Esophagus (tissue), 2 donors: Measurements from ENCODE around the gene C19orf67. TPM values are rescaled to one million over a fixed set of nuclear protein-coding genes. Genes with fewer than 3 reads are reported as not detected.

Experiments
- H3K27ac ChIP-seq, 2 donors: one replicate each; pipeline ENCODE4 v1.5.1; 2013; ENCODE audit warnings: low read depth in 2 of 2, mild to moderate bottlenecking in 2 of 2, inconsistent platforms in 1 of 2, low read length in 1 of 2, moderate library complexity in 1 of 2
- H3K27me3 ChIP-seq, 2 donors: one replicate each; pipeline ENCODE4 v1.6.1; 2013; ENCODE audit warnings: low read length in 2 of 2, control low read depth in 1 of 2, mild to moderate bottlenecking in 1 of 2; ENCODE audit not compliant: insufficient read depth in 2 of 2, control insufficient read depth in 1 of 2
- H3K36me3 ChIP-seq, 2 donors: one replicate each; pipeline ENCODE4 v1.6.1; 2013; ENCODE audit warnings: low read length in 1 of 2; ENCODE audit not compliant: control insufficient read depth in 2 of 2, insufficient read depth in 2 of 2
- H3K4me1 ChIP-seq, 2 donors: one replicate each; pipeline ENCODE4 v1.6.1; 2013; ENCODE audit warnings: low read length in 1 of 2; ENCODE audit not compliant: control insufficient read depth in 2 of 2, insufficient read depth in 2 of 2
- H3K4me3 ChIP-seq, 2 donors: one replicate each; pipeline ENCODE4 v1.5.1; 2013; ENCODE audit warnings: low read length in 2 of 2, mild to moderate bottlenecking in 2 of 2, low read depth in 1 of 2, moderate library complexity in 1 of 2
- H3K9me3 ChIP-seq, 2 donors: one replicate each; pipeline ENCODE4 v1.6.1; 2013; ENCODE audit warnings: mild to moderate bottlenecking in 2 of 2, low read depth in 1 of 2, low read length in 1 of 2, moderate library complexity in 1 of 2; ENCODE audit not compliant: control insufficient read depth in 2 of 2, insufficient read depth in 1 of 2
- WGBS, 2 donors: extraction: QIAGEN DNeasy Blood & Tissue Kit; methylation state at CpG; one replicate each; pipeline ENCODE4 v1.1.7; 2013; 5-methylcytosine and 5-hydroxymethylcytosine counted together
- polyA plus RNA-seq, 2 donors: library from polyadenylated mRNA; stranded (reverse); fragments of 200-250 nt; gene quantifications; one replicate each; pipeline ENCODE4 v1.2.3, GENCODE V29; 2013
- donor health status: healthy with polysubstance abuse.
- donor health status: Bipolar disorder and iron deficiency.

Gene C19orf67
- polyA plus RNA-seq, 2 donors = not detected

DNA sequence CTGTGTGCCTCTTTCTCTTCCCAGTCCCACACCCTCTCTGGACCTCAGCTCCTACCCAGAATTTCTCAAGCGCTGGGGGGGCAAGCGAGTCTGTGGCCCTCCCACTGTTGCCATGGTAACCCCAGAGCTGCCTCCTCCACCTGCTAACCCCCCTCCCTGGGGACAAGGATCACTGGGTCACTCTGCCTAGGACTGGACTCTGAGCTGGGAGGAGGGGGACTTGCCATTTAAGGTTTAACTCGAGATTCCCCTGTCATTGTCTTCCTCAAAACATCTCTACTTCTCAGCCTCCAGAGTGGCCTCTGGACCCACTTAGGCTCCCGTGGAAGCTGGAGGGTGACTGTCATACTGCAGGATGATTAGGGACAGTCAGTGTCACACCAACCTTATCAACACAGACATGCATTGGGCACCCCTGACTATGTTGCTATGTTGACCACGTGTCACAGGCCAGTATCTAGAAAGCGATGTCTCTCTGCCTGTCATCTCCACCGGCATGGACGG, 25.9 kb downstream of the C19orf67 start:
- peaks cover 0 to 11% of the 10 kb centered on the region in 2 donors for H3K4me1 ChIP-seq
- H3K4me3 ChIP-seq = no peak overlapping the region
- no peaks in the 10 kb centered on the region for H3K9me3 ChIP-seq
- no peaks in the 10 kb centered on the region for H3K36me3 ChIP-seq
- peaks cover 0 to 6% of the 10 kb centered on the region in 2 donors for H3K27me3 ChIP-seq
- 38 to 48% methylated on average over 8 of the region's 8 CpGs for WGBS, 2 donors
- H3K27ac ChIP-seq = no peak overlapping the region

DNA sequence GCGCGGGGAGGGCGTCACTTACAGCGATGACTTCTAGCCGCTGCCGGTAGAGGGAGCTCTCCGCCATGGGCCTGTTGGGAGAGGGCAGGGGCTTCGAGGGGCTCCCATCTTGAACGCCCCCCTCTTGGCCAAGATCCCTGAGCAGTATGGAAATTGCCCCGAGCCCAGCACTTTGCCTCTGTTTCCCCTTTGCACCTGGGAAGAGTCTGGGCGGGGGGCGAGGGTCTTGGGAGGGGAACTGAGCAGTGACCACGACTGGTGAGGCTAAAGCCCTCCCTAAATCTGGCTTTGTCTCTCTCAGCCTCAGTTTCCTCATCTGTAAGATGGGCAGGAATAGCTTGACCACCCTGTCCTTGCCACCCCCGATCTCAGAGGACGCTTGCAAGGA, 26.5 kb downstream of the C19orf67 start:
- H3K36me3 ChIP-seq = no peaks in the 10 kb centered on the region
- WGBS, 2 donors = 19 to 21% methylated on average over 15 of the region's 15 CpGs
- H3K27ac ChIP-seq = no peak overlapping the region
- peaks cover 0 to 11% of the 10 kb centered on the region in 2 donors for H3K4me1 ChIP-seq
- H3K4me3 ChIP-seq = no peak overlapping the region
- H3K27me3 ChIP-seq = peaks cover 0 to 6% of the 10 kb centered on the region in 2 donors
- no peaks in the 10 kb centered on the region for H3K9me3 ChIP-seq

DNA sequence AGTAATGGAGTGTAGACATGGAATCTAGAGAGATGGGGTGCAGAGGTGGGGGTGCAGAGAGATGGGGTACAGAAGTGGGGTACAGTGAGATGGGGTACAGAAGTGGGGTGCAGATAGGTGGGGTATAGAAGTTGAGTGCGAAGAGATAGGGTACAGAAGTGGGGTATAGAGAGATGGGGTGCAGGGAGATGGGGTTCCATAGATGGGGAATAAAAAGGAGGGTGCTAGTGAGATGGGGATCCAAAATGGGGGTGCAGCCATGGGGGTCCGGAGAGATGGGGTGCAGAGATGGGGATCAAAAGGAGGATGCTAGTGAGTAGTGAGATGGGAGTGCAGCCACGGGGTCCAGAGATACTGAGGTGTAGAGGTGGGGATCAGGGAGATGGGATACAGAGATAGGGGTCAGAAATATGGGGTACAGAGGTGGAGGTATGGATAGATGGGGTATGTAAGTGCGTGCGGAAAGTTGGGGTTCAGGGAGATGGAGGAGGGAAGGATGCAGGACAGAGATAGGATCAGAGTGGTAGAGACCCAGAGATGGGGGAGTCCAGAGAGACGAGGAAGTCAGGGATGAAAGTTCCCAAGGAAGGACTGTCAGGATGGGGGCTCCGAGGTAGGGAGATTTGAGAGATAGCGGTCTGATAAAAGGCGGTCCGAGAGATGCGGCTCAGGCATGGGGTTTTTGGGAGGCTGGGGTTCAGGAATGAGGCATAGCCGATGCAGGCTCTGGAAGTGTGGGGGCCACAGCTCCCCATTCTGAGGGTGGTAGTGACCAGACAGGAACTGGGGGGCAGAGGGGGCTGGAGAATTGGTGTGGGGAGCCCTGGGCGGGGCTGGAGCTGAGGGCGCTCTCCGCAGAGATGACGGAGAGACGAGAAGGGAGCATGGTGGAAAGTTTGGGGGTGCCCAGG, 27.1 kb downstream of the C19orf67 start:
- Histone ChIP-seq H3K27ac (no peak overlapping the region), H3K4me3 (no peak overlapping the region), H3K27me3 (peaks cover 0 to 6% of the 10 kb centered on the region in 2 donors), H3K36me3 (no peaks in the 10 kb centered on the region), H3K4me1 (peaks cover 0 to 11% of the 10 kb centered on the region in 2 donors), H3K9me3 (no peaks in the 10 kb centered on the region)
- WGBS, 2 donors = 28 to 29% methylated on average over 17 of the region's 17 CpGs

DNA sequence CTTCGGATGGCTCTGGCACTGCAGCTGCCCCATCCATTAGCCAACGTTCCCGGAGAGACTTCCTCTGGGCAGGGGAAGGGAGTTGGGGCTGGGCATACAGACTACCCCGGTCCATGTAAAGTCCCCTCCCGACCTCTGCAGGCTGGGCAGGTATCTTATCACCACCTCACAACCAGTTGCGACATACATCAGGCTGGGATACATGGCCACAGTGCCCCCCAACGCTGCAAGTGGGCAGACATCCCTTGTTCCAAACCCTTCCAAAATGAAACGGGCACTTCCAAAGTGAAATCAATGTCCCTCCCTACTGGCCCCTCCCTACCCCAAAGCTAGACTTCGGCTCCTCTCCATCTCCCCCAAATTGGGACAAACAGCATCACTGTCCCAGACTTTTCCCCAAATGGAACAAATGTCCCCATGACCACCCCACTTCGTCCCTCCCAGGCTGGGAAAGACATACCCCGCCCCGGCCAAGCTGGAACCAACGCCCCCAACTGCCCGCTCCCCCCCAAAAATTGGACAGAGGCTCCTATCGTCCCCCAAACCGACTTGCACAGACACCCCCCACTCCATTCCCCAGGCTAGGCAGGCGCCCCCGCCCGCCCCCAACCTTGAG, 28.7 kb downstream of the C19orf67 start:
- Histone ChIP-seq H3K27ac (no peak overlapping the region), H3K36me3 (no peaks in the 10 kb centered on the region), H3K4me3 (no peak overlapping the region), H3K9me3 (peaks cover 0 to 2% of the 10 kb centered on the region in 2 donors), H3K4me1 (peaks cover 0 to 11% of the 10 kb centered on the region in 2 donors), H3K27me3 (peaks cover 0 to 6% of the 10 kb centered on the region in 2 donors)
- WGBS, 2 donors = 32 to 37% methylated on average over 19 of the region's 19 CpGs

DNA sequence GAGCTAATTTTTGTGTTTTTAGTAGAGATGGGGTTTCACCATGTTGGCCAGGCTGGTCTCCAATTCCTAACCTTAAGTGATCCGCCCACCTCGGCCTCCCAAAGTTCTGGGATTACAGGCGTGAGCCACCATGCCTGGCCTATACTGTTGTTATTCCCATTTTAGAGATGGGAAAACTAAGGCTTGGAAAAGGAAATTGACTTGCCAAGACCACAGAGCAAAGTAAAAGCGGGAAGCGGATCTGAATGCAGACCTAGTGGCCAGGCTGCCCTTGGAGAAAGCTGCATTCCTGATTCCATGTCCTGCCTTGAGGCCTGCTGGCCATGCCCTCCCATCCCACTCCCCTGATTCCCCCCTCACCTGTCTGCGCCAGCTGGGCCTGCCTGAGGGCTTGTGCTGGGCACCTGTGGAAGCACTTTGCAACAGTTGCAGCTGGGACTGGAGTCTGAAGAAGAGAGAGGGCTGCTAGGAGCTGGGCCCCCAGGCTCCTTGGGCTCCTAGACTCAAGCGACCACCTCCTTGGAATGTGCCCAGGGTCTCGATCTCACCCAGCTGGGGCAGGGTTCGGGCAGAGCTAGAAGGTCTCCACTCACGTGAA, 29.4 kb downstream of the C19orf67 start:
- Histone ChIP-seq H3K36me3 (no peaks in the 10 kb centered on the region), H3K27me3 (peaks cover 0 to 6% of the 10 kb centered on the region in 2 donors), H3K9me3 (peaks cover 0 to 2% of the 10 kb centered on the region in 2 donors), H3K27ac (no peak overlapping the region), H3K4me3 (no peak overlapping the region), H3K4me1 (peaks cover 0 to 11% of the 10 kb centered on the region in 2 donors)
- 92 to 95% methylated on average over 10 of the region's 10 CpGs for WGBS, 2 donors

DNA sequence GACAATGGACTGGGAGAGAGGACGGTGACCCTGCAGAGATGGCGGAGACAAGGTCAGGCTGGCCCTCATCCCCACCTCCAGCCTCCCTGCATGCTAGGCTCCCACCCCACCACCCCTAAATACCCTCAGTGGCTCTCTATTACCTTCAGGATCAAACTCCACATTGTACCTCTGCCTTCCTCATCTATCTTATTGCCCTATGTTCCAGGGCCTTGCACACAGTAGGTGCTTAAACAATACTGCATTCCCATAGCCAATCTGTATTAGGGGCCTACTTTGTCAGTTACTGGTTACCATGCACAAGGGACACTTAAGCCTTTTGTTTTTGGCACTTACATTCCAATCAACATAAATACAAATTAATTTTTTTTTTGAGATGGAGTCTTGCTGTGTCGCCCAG, 30.2 kb downstream of the C19orf67 start:
- 87 to 90% methylated on average over 3 of the region's 3 CpGs for WGBS, 2 donors
- no peak overlapping the region for H3K4me3 ChIP-seq

DNA sequence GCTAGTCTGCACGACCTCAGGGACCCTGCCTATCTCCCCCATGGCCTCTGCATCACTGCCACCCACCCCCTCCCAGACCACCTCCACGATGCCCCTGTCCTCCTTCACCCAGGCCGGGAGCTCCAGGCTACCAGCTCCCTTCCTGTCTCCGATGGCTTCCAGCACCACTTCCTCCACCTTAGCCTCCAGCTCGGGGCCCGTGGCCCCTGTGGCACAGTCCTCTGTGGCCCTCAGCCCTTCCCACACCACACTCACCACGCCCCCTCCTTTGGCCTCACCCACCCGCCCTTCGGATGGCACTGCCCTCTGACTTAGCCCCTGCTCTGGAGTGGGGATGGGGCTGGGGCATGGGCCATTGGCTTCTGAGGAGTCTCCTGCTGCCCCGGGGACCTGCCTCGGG, 30.9 kb downstream of the C19orf67 start:
- peaks cover 0 to 2% of the 10 kb centered on the region in 2 donors for H3K9me3 ChIP-seq
- 60 to 70% methylated on average over 11 of the region's 11 CpGs for WGBS, 2 donors
- H3K27ac ChIP-seq = no peak overlapping the region
- H3K27me3 ChIP-seq = peaks cover 0 to 6% of the 10 kb centered on the region in 2 donors
- H3K4me3 ChIP-seq = no peak overlapping the region
- peaks cover 0 to 2% of the 10 kb centered on the region in 2 donors for H3K36me3 ChIP-seq
- peaks cover 0 to 11% of the 10 kb centered on the region in 2 donors for H3K4me1 ChIP-seq

More for the DNA sequence above, 30.2 kb downstream of the C19orf67 start:
- Histone ChIP-seq H3K27ac (no peak overlapping the region), H3K4me1 (peaks cover 0 to 11% of the 10 kb centered on the region in 2 donors), H3K9me3 (peaks cover 0 to 2% of the 10 kb centered on the region in 2 donors), H3K27me3 (peaks cover 0 to 6% of the 10 kb centered on the region in 2 donors), H3K36me3 (peaks cover 0 to 2% of the 10 kb centered on the region in 2 donors)

DNA sequence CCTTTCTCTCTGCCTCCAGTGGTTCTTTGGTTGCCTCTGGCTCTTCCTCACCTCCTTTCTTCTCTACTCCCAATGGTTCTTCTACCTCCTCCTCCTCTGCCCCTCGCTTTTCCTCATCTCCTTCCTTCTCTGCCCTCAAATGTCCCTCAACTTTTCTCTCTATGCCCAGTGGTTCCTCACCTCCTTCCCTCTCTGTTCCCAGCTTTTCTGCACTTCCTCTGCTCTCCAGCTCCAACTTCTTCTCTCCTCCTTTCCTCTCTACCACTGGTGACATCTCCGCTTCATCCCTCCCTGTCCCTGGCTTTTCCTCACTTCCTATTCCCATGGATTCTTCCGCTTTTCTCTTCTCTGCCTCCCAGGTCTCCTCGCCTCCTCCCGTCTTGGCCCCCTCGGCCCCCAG, 31.5 kb downstream of the C19orf67 start:
- Histone ChIP-seq H3K9me3 (peaks cover 0 to 2% of the 10 kb centered on the region in 2 donors), H3K36me3 (peaks cover 0 to 2% of the 10 kb centered on the region in 2 donors), H3K4me3 (no peak overlapping the region), H3K27ac (no peak overlapping the region), H3K27me3 (peaks cover 0 to 4% of the 10 kb centered on the region in 2 donors), H3K4me1 (peaks cover 0 to 10% of the 10 kb centered on the region in 2 donors)
- WGBS, 2 donors = 81 to 90% methylated on average over 6 of the region's 6 CpGs

DNA sequence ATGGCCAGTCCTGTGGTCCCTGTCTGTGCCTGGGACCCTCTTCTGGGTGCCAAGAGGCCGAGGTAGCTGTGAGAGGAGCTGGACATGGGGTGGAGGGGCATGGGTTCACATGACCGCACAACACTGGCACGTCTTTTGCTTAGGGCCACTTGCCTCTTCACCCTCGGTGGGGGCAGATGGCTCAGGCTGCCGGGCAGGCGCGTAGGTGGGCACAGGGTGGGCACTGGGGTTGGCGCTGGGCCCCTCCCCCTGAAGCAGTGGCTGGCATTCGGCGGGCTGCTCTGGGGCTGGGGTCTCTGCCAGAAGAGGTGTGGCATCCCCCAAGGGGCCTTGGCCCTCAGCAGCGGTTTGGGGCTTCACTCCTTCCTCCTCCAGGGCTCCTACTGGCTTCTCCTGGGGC, 32.1 kb downstream of the C19orf67 start:
- Histone ChIP-seq H3K27me3 (no peaks in the 10 kb centered on the region), H3K4me3 (no peak overlapping the region), H3K36me3 (peaks cover 0 to 2% of the 10 kb centered on the region in 2 donors), H3K27ac (no peak overlapping the region), H3K9me3 (peaks cover 0 to 4% of the 10 kb centered on the region in 2 donors), H3K4me1 (peaks cover 0 to 6% of the 10 kb centered on the region in 2 donors)
- WGBS, 2 donors = 93% methylated on average over 11 of the region's 11 CpGs
